MM.1S (cell line): Measurements from ENCODE around the gene TDRD1.

Experiments
- DNase-seq: peaks from one replicate; pipeline ENCODE4 v3.0.0-alpha.2; 2015
- H2AFZ ChIP-seq: fragments of 300-600 bp; sonication (generic); 2 replicates; pipeline ENCODE4 v1.6.0; 2016; ENCODE audit warnings: antibody characterized with exemption, low read length
- H3F3A ChIP-seq: fragments of 300-600 bp; sonication (generic); 2 replicates; pipeline ENCODE4 v1.6.1; 2016; ENCODE audit warnings: mild to moderate bottlenecking, antibody characterized with exemption, low read length, moderate library complexity, mixed read lengths; ENCODE audit not compliant: insufficient read depth
- H3K27ac ChIP-seq: fragments of 300-600 bp; sonication (generic); 2 replicates; pipeline ENCODE4 v1.5.1; 2016; ENCODE audit warnings: mild to moderate bottlenecking, low read length
- H3K27me3 ChIP-seq: fragments of 300-600 bp; sonication (generic); replicated peaks from 2 replicates; pipeline ENCODE4 v1.6.0; 2016; ENCODE audit warnings: low read length; ENCODE audit not compliant: insufficient read depth
- H3K36me3 ChIP-seq: fragments of 300-600 bp; sonication (generic); replicated peaks from 2 replicates; pipeline ENCODE4 v1.6.1; 2016; ENCODE audit warnings: mild to moderate bottlenecking, low read length, mixed read lengths; ENCODE audit not compliant: insufficient read depth
- H3K4me1 ChIP-seq: fragments of 300-600 bp; sonication (generic); 2 replicates; pipeline ENCODE4 v1.6.1; 2016; ENCODE audit warnings: low read length, mixed read lengths
- H3K4me2 ChIP-seq: fragments of 300-600 bp; sonication (generic); 2 replicates; pipeline ENCODE4 v1.6.0; 2016; ENCODE audit warnings: low read depth, low read length
- H3K4me3 ChIP-seq: fragments of 300-600 bp; sonication (generic); 2 replicates; pipeline ENCODE4 v1.5.1; 2016; ENCODE audit warnings: low read length, mixed read lengths
- H3K79me2 ChIP-seq: fragments of 300-600 bp; sonication (generic); 2 replicates; pipeline ENCODE4 v1.6.1; 2016; ENCODE audit warnings: mixed run types, low read length, mixed read lengths
- H3K9ac ChIP-seq: fragments of 300-600 bp; sonication (generic); 2 replicates; pipeline ENCODE4 v1.6.1; 2016; ENCODE audit warnings: low read length, mixed read lengths
- H3K9me2 ChIP-seq: fragments of 300-600 bp; sonication (generic); replicated peaks from 2 replicates; pipeline ENCODE4 v1.6.1; 2016; ENCODE audit warnings: mild to moderate bottlenecking, low read length, mixed read lengths; ENCODE audit not compliant: insufficient read depth
- H3K9me3 ChIP-seq: fragments of 300-600 bp; sonication (generic); replicated peaks from 2 replicates; pipeline ENCODE4 v1.6.1; 2016; ENCODE audit warnings: mild to moderate bottlenecking, low read length, mixed read lengths; ENCODE audit not compliant: insufficient read depth
- H4K20me1 ChIP-seq: fragments of 300-600 bp; sonication (generic); 2 replicates; pipeline ENCODE4 v1.6.1; 2016; ENCODE audit warnings: mild to moderate bottlenecking, low read length, moderate library complexity, mixed read lengths; ENCODE audit not compliant: insufficient read depth
- CTCF ChIP-seq: fragments of 300-600 bp; sonication (generic); IDR thresholded peaks from 2 replicates; pipeline ENCODE4 v1.5.1; 2016; ENCODE audit warnings: antibody characterized with exemption, low read length, mixed read lengths
- EZH2 ChIP-seq: fragments of 300-600 bp; sonication (generic); optimal IDR thresholded peaks from 2 replicates; pipeline ENCODE3; 2017; ENCODE audit warnings: low read depth, mild to moderate bottlenecking, antibody characterized with exemption, low read length, mixed read lengths
- EZH2phosphoT487 ChIP-seq: fragments of 300-600 bp; sonication (generic); IDR thresholded peaks from 2 replicates; pipeline ENCODE4 v1.6.1; 2018; ENCODE audit warnings: antibody characterized with exemption, low read length

Gene TDRD1

DNA sequence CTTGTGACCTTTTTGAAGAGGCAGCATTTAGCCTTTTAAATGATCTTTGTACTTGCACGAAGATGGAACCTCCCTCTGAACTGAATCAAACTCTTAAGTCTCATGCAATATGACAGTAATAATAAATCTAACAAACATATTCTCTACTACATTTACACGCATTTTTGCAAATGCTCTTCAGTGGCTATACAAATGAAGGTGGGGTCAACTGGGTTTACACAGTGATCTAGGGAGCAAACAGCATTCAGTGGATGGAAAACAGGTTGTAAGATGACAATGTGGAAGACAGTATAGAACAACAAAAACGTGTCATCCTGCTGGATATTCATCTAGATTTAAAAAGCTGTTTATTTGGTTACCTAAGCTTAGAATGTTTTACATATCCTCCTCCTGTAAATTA, 12.7 kb upstream of the TDRD1 start:
- H2AFZ ChIP-seq, result no peak overlapping the region
- H3K4me3 ChIP-seq, result no peak overlapping the region
- no peaks in the 10 kb centered on the region for H4K20me1 ChIP-seq
- peaks cover 11% of the 10 kb centered on the region for H3K36me3 ChIP-seq
- H3F3A ChIP-seq, result no peaks in the 10 kb centered on the region
- peaks cover 92% of the 10 kb centered on the region for H3K79me2 ChIP-seq
- no peaks in the 10 kb centered on the region for H3K27me3 ChIP-seq
- H3K9me3 ChIP-seq, result no peaks in the 10 kb centered on the region
- DNase-seq, result no peak
- H3K27ac ChIP-seq, result no peak overlapping the region
- no peak overlapping the region for H3K9ac ChIP-seq
- 0 out of 2 replicates have a peak, but pooled peaks cover under 1% of the 10 kb centered on the region for H3K4me1 ChIP-seq
- TF ChIP-seq EZH2phosphoT487 (no peak), CTCF (no peak), EZH2 (no peak)
- H3K4me2 ChIP-seq, result no peak overlapping the region
- no peaks in the 10 kb centered on the region for H3K9me2 ChIP-seq

DNA sequence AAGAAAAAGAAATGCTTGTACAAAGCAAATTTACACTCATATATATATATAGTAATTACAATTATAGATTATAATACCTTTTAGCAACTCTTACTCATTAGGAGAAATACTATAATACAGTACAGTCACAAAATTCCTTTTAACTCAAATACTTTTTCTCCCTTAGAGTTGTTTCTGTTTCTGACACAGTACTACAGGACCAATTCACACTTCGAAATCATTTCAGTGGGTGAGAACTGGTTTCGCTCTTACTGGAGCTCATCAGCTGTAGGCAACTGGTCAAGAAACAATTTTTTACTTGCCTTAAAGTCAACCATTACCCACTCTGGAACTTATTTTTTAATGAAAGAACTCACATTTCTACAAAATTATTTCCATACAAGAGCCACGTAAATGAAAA, 11.2 kb upstream of the TDRD1 start:
- Histone ChIP-seq H3K27me3 (no peaks in the 10 kb centered on the region), H4K20me1 (no peaks in the 10 kb centered on the region), H3K79me2 (peaks cover 96% of the 10 kb centered on the region), H3K9me3 (no peaks in the 10 kb centered on the region), H3K4me1 (peaks cover 10% of the 10 kb centered on the region), H2AFZ (no peak overlapping the region), H3K9ac (no peak overlapping the region), H3K4me2 (no peak overlapping the region), H3K27ac (no peak overlapping the region), H3K4me3 (no peak overlapping the region), H3K36me3 (peaks cover 10% of the 10 kb centered on the region), H3K9me2 (no peaks in the 10 kb centered on the region), H3F3A (no peaks in the 10 kb centered on the region)
- no peak for DNase-seq
- TF ChIP-seq CTCF, result no peak

GRCh38 chr10:114168450-114169009, 10.6 kb upstream of the TDRD1 start:
- no peak overlapping the region for H3K27ac ChIP-seq
- H3K4me2 ChIP-seq, result no peak overlapping the region
- no peaks in the 10 kb centered on the region for H3F3A ChIP-seq
- H3K4me1 ChIP-seq, result peaks cover 10% of the 10 kb centered on the region
- no peaks in the 10 kb centered on the region for H3K9me3 ChIP-seq
- no peak overlapping the region for H3K4me3 ChIP-seq
- DNase-seq, result no peak
- no peak overlapping the region for H3K9ac ChIP-seq
- TF ChIP-seq EZH2phosphoT487, result no peak
- no peak for TF ChIP-seq EZH2
- no peak for TF ChIP-seq CTCF
- peaks cover 6% of the 10 kb centered on the region for H3K36me3 ChIP-seq
- H3K79me2 ChIP-seq, result peaks cover 96% of the 10 kb centered on the region
- H3K9me2 ChIP-seq, result no peaks in the 10 kb centered on the region
- H4K20me1 ChIP-seq, result no peaks in the 10 kb centered on the region
- H3K27me3 ChIP-seq, result no peaks in the 10 kb centered on the region
- no peak overlapping the region for H2AFZ ChIP-seq
